Gastroesophageal sphincter (tissue), 3 donors: Measurements from ENCODE around the gene ASIC3.

Experiments
- EP300 ChIP-seq: sonication (generic); formaldehyde crosslinking; IDR thresholded peaks from one replicate; pipeline ENCODE4 v1.6.1; 2017; ENCODE audit warnings: antibody characterized with exemption, mild to moderate bottlenecking
- POLR2A ChIP-seq, 2 donors: fragments of 450-650 bp; IDR thresholded peaks; one replicate each; pipeline ENCODE4 v1.6.1; 2017; ENCODE audit warnings: antibody characterized with exemption in 2 of 2, mild to moderate bottlenecking in 2 of 2, moderate library complexity in 1 of 2
- TF ChIP-seq, protein P1 (sequence below), 4 experiments: fragments of 200-600 bp in 2 of 4; fragments of 450-650 bp in 2 of 4; sonication (generic) in 1 of 4; IDR thresholded peaks; one replicate each; pipeline ENCODE4 v1.5.1; 2017 to 2019; ENCODE audit warnings: antibody characterized with exemption in 4 of 4, mild to moderate bottlenecking in 2 of 4, moderate library complexity in 2 of 4

DNA sequence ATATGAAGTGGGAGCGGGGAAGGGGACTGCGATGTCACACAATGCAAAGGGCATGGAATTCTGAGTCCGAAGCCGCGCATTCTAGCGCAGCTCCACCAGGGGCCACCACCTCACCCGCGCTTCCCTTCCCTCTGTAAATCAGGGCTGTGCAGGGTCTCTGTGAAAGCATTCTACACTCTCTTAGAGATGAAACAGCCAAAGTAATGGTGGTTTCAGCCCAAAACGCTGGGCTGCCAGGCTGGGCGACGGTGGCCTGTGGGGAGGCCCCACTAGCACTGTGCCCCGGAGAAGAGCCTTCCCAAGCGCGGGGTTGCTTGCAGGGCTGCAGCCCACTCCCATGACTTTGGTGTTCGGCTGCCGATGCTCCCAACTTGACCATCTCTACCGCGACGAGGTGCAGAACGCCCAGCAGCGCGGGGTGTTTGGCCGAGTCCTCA, 35.4 kb upstream of the ASIC3 start:
- TF ChIP-seq POLR2A (IDR thresholded peaks at IDR 0.05) (no peak), EP300 (no peak)
- TF ChIP-seq, protein P1, sequence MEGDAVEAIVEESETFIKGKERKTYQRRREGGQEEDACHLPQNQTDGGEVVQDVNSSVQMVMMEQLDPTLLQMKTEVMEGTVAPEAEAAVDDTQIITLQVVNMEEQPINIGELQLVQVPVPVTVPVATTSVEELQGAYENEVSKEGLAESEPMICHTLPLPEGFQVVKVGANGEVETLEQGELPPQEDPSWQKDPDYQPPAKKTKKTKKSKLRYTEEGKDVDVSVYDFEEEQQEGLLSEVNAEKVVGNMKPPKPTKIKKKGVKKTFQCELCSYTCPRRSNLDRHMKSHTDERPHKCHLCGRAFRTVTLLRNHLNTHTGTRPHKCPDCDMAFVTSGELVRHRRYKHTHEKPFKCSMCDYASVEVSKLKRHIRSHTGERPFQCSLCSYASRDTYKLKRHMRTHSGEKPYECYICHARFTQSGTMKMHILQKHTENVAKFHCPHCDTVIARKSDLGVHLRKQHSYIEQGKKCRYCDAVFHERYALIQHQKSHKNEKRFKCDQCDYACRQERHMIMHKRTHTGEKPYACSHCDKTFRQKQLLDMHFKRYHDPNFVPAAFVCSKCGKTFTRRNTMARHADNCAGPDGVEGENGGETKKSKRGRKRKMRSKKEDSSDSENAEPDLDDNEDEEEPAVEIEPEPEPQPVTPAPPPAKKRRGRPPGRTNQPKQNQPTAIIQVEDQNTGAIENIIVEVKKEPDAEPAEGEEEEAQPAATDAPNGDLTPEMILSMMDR (IDR thresholded peaks at IDR 0.05), result peak in 3 of 4 experiments; percentile 13 to 44 (median 35)
